HepG2 (cell line): ENCODE results near the gene KANK3. TPM values are rescaled to one million over a fixed set of nuclear protein-coding genes. Genes with fewer than 3 reads are reported as not detected.

Experiments
- DR1 ChIP-seq: sonication (generic); formaldehyde crosslinking; IDR thresholded peaks from 2 replicates; pipeline ENCODE4 v1.8.0; 2021; ENCODE audit warnings: mild to moderate bottlenecking, missing genetic modification reagents, inconsistent platforms
- JUN ChIP-seq: sonication (generic); formaldehyde crosslinking; IDR thresholded peaks from 2 replicates; pipeline ENCODE4 v1.4.0; 2020; ENCODE audit warnings: mild to moderate bottlenecking, missing genetic modification reagents
- KAT8 ChIP-seq: IDR thresholded peaks from 2 replicates; pipeline ENCODE4 v1.6.1; 2016; ENCODE audit warnings: missing genetic modification reagents, missing compliant biosample characterization
- NAIF1 ChIP-seq: sonication (generic); formaldehyde crosslinking; IDR thresholded peaks from 2 replicates; pipeline ENCODE4 v1.5.0; 2020; ENCODE audit warnings: mild to moderate bottlenecking, missing genetic modification reagents, borderline replicate concordance
- ZBTB3 ChIP-seq: sonication (generic); formaldehyde crosslinking; IDR thresholded peaks from 2 replicates; pipeline ENCODE4 v1.4.0; 2020; ENCODE audit warnings: low read depth, mild to moderate bottlenecking, moderate library complexity, missing genetic modification reagents, borderline replicate concordance
- polyA plus RNA-seq, 8 experiments: library from polyadenylated mRNA; depleted of rRNA in 3 of 8; stranded (reverse) in 7 of 8; unstranded in 1 of 8; fragments of >200 nt; fragmentation: Illumina TruSeq in 4 of 8; extraction: Trizol in 4 of 8; gene quantifications; 2 replicates each; pipeline versions ENCODE4 v1.2.1 to v1.2.3, GENCODE V29; 2011 to 2016; ENCODE audit warnings: low read depth in 4 of 8, missing spikeins in 1 of 8, mixed read lengths in 1 of 8; ENCODE audit not compliant: insufficient read depth in 1 of 8
- total RNA-seq, 5 experiments: library from RNA; depleted of rRNA; stranded (reverse); fragments of >200 nt; fragmentation: Illumina TruSeq; extraction: Trizol; gene quantifications; 2 replicates each; pipeline ENCODE4 v1.2.3, GENCODE V29; 2016; ENCODE audit warnings: low read depth in 1 of 5
- TF ChIP-seq, protein P1 (sequence below): sonication (generic); formaldehyde crosslinking; IDR thresholded peaks from 2 replicates; pipeline ENCODE4 v1.4.0; 2020; ENCODE audit warnings: missing genetic modification reagents
- TF ChIP-seq, protein P2 (sequence below): IDR thresholded peaks from 2 replicates; pipeline ENCODE4 v1.6.1; 2016; ENCODE audit warnings: missing compliant biosample characterization, missing genetic modification reagents, borderline replicate concordance
- TF ChIP-seq, protein P3 (sequence below), 2 experiments: sonication (generic) in 1 of 2; formaldehyde crosslinking in 1 of 2; IDR thresholded peaks; 2 replicates each; pipeline versions ENCODE4 v1.5.1 to v1.6.1; 2011 to 2020; ENCODE audit warnings: borderline replicate concordance in 1 of 2, low read depth in 1 of 2, low read length in 1 of 2, mild to moderate bottlenecking in 1 of 2, missing genetic modification reagents in 1 of 2, moderate library complexity in 1 of 2
- TF ChIP-seq, protein P4 (sequence below): sonication (generic); formaldehyde crosslinking; IDR thresholded peaks from 2 replicates; pipeline ENCODE4 v1.4.0; 2020; ENCODE audit warnings: mild to moderate bottlenecking, missing genetic modification reagents, borderline replicate concordance
- TF ChIP-seq, protein P5 (sequence below): IDR thresholded peaks from 2 replicates; pipeline ENCODE4 v1.6.1; 2012; ENCODE audit warnings: low read length, improper control_type of control experiment

Gene KANK3
- total and polyA plus RNA-seq, 2 of the 13 experiments (the other 11 are each of a cell fraction or from before 2014, with no cell fraction given), result 0.15 to 0.20 TPM

DNA sequence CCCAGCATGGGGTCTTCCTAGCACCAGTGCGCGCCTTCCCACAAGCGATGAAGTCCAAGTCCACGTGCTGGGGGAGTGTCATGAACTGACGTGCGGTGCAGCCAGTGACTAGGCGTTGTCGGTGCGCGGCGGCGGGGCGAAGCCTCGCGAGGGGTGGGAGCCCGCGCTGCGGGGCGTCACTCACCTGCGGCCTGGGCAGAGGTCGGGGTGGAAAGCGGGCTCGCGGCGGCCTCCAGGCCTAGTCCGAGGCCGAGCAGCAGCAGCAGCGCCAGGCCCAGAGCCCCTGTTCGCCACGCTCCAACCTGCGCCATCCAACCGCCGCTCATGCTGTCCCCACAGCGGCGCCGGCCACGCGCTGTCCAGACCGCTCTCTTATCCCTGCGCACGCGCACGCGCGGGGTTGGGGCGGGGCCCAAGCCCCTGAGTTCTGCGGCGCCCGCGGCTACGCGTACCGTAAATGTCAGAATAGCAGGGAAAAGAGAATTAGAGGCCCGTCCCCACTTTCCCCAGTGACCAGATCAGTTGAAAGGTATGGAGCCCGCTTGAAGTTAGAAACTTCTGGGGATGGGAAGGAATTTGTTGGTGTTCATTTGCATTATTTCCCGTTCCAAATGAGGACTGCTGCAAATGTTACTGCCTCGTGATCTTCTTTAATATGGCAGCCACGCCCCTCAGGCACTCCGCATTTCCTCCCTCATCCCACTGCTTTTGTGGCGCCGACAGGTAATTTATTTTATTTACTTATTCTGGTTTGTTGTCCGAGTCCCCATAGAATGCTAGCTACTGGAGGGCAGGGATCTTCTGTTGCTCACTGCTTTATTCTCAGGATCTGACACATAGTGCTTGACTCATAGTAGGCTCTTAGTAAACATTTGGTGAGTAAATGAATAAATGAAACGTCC lies 34.8 kb downstream of the KANK3 start, which contains the start of gene CD320 (continued):
- TF ChIP-seq, protein P1, sequence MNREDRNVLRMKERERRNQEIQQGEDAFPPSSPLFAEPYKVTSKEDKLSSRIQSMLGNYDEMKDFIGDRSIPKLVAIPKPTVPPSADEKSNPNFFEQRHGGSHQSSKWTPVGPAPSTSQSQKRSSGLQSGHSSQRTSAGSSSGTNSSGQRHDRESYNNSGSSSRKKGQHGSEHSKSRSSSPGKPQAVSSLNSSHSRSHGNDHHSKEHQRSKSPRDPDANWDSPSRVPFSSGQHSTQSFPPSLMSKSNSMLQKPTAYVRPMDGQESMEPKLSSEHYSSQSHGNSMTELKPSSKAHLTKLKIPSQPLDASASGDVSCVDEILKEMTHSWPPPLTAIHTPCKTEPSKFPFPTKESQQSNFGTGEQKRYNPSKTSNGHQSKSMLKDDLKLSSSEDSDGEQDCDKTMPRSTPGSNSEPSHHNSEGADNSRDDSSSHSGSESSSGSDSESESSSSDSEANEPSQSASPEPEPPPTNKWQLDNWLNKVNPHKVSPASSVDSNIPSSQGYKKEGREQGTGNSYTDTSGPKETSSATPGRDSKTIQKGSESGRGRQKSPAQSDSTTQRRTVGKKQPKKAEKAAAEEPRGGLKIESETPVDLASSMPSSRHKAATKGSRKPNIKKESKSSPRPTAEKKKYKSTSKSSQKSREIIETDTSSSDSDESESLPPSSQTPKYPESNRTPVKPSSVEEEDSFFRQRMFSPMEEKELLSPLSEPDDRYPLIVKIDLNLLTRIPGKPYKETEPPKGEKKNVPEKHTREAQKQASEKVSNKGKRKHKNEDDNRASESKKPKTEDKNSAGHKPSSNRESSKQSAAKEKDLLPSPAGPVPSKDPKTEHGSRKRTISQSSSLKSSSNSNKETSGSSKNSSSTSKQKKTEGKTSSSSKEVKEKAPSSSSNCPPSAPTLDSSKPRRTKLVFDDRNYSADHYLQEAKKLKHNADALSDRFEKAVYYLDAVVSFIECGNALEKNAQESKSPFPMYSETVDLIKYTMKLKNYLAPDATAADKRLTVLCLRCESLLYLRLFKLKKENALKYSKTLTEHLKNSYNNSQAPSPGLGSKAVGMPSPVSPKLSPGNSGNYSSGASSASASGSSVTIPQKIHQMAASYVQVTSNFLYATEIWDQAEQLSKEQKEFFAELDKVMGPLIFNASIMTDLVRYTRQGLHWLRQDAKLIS (CRISPR knock-in tag), result no peak; the same call in 1 of the 2 replicates
- TF ChIP-seq, protein P2, sequence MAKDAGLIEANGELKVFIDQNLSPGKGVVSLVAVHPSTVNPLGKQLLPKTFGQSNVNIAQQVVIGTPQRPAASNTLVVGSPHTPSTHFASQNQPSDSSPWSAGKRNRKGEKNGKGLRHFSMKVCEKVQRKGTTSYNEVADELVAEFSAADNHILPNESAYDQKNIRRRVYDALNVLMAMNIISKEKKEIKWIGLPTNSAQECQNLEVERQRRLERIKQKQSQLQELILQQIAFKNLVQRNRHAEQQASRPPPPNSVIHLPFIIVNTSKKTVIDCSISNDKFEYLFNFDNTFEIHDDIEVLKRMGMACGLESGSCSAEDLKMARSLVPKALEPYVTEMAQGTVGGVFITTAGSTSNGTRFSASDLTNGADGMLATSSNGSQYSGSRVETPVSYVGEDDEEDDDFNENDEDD (CRISPR knock-in tag), result peak; percentile 94
- TF ChIP-seq ZBTB3 (CRISPR knock-in tag) (no peak), NAIF1 (CRISPR knock-in tag) (no peak; the same call in 1 of the 2 replicates), DR1 (no peak; the same call in none of the 2 replicates), KAT8 (no peak; the same call in none of the 2 replicates), JUN (CRISPR knock-in tag) (peak; percentile 47)
- TF ChIP-seq, protein P3, sequence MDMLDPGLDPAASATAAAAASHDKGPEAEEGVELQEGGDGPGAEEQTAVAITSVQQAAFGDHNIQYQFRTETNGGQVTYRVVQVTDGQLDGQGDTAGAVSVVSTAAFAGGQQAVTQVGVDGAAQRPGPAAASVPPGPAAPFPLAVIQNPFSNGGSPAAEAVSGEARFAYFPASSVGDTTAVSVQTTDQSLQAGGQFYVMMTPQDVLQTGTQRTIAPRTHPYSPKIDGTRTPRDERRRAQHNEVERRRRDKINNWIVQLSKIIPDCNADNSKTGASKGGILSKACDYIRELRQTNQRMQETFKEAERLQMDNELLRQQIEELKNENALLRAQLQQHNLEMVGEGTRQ (IDR thresholded peaks at IDR 0.05; ENCODE audit: low read depth, low read length), result no peak; the same call in 1 of the 2 replicates
- TF ChIP-seq, protein P3 (CRISPR knock-in tag; IDR thresholded peaks at IDR 0.05; ENCODE audit: borderline replicate concordance), result peak; percentile 56
- TF ChIP-seq, protein P4, sequence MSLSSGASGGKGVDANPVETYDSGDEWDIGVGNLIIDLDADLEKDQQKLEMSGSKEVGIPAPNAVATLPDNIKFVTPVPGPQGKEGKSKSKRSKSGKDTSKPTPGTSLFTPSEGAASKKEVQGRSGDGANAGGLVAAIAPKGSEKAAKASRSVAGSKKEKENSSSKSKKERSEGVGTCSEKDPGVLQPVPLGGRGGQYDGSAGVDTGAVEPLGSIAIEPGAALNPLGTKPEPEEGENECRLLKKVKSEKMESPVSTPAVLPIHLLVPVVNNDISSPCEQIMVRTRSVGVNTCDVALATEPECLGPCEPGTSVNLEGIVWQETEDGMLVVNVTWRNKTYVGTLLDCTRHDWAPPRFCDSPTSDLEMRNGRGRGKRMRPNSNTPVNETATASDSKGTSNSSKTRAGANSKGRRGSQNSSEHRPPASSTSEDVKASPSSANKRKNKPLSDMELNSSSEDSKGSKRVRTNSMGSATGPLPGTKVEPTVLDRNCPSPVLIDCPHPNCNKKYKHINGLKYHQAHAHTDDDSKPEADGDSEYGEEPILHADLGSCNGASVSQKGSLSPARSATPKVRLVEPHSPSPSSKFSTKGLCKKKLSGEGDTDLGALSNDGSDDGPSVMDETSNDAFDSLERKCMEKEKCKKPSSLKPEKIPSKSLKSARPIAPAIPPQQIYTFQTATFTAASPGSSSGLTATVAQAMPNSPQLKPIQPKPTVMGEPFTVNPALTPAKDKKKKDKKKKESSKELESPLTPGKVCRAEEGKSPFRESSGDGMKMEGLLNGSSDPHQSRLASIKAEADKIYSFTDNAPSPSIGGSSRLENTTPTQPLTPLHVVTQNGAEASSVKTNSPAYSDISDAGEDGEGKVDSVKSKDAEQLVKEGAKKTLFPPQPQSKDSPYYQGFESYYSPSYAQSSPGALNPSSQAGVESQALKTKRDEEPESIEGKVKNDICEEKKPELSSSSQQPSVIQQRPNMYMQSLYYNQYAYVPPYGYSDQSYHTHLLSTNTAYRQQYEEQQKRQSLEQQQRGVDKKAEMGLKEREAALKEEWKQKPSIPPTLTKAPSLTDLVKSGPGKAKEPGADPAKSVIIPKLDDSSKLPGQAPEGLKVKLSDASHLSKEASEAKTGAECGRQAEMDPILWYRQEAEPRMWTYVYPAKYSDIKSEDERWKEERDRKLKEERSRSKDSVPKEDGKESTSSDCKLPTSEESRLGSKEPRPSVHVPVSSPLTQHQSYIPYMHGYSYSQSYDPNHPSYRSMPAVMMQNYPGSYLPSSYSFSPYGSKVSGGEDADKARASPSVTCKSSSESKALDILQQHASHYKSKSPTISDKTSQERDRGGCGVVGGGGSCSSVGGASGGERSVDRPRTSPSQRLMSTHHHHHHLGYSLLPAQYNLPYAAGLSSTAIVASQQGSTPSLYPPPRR (CRISPR knock-in tag), result peak; percentile 57; the same call in 1 of the 2 replicates
- TF ChIP-seq, protein P5, sequence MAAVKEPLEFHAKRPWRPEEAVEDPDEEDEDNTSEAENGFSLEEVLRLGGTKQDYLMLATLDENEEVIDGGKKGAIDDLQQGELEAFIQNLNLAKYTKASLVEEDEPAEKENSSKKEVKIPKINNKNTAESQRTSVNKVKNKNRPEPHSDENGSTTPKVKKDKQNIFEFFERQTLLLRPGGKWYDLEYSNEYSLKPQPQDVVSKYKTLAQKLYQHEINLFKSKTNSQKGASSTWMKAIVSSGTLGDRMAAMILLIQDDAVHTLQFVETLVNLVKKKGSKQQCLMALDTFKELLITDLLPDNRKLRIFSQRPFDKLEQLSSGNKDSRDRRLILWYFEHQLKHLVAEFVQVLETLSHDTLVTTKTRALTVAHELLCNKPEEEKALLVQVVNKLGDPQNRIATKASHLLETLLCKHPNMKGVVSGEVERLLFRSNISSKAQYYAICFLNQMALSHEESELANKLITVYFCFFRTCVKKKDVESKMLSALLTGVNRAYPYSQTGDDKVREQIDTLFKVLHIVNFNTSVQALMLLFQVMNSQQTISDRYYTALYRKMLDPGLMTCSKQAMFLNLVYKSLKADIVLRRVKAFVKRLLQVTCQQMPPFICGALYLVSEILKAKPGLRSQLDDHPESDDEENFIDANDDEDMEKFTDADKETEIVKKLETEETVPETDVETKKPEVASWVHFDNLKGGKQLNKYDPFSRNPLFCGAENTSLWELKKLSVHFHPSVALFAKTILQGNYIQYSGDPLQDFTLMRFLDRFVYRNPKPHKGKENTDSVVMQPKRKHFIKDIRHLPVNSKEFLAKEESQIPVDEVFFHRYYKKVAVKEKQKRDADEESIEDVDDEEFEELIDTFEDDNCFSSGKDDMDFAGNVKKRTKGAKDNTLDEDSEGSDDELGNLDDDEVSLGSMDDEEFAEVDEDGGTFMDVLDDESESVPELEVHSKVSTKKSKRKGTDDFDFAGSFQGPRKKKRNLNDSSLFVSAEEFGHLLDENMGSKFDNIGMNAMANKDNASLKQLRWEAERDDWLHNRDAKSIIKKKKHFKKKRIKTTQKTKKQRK, result no peak
